NT2/D1 (cell line): ENCODE data around the gene ABCA1.

Experiments
- DNase-seq: peaks from one replicate; pipeline ENCODE4 v3.0.0-alpha.2; 2011; ENCODE audit warnings: low read depth, low spot score
- H3K27me3 ChIP-seq: 2 replicates; pipeline ENCODE4 v1.6.0; 2011; ENCODE audit warnings: mild to moderate bottlenecking; ENCODE audit not compliant: insufficient read length, insufficient read depth
- H3K36me3 ChIP-seq: 2 replicates; pipeline ENCODE4 v1.6.1; 2011; ENCODE audit warnings: mild to moderate bottlenecking, low read length, mixed read lengths; ENCODE audit not compliant: insufficient read depth, insufficient read length
- H3K4me1 ChIP-seq: 2 replicates; pipeline ENCODE4 v1.5.1; 2011; ENCODE audit not compliant: insufficient read depth, insufficient read length
- H3K4me3 ChIP-seq: 2 replicates; pipeline ENCODE4 v1.5.1; 2011; ENCODE audit warnings: low read depth; ENCODE audit not compliant: insufficient read length
- H3K9ac ChIP-seq: 2 replicates; pipeline ENCODE4 v1.6.0; 2011; ENCODE audit warnings: low read depth; ENCODE audit not compliant: insufficient read length
- H3K9me3 ChIP-seq: 2 replicates; pipeline ENCODE4 v1.5.1; 2011; ENCODE audit warnings: mild to moderate bottlenecking, low read length; ENCODE audit not compliant: insufficient read depth
- SUZ12 ChIP-seq: IDR thresholded peaks from 2 replicates; pipeline ENCODE4 v1.6.1; 2011; ENCODE audit not compliant: insufficient read length, insufficient read depth; ENCODE audit errors: extremely low read depth
- YY1 ChIP-seq: IDR thresholded peaks from 2 replicates; pipeline ENCODE4 v1.6.1; 2011; ENCODE audit not compliant: insufficient read length, insufficient read depth
- ZNF274 ChIP-seq: IDR thresholded peaks from 2 replicates; pipeline ENCODE4 v1.6.1; 2011; ENCODE audit warnings: mild to moderate bottlenecking, low read depth, low read length

ABCA1 gene

GRCh38 chr9:104767507-104767906 is 160.4 kb downstream of the ABCA1 start:
- no peak for DNase-seq
- no peaks in the 10 kb centered on the region for H3K9me3 ChIP-seq
- TF ChIP-seq ZNF274 = no peak
- no peak for TF ChIP-seq SUZ12
- no peak for TF ChIP-seq YY1
- H3K9ac ChIP-seq = no peak overlapping the region
- H3K4me3 ChIP-seq = no peak overlapping the region
- H3K4me1 ChIP-seq = no peaks in the 10 kb centered on the region
- peaks cover 3% of the 10 kb centered on the region for H3K27me3 ChIP-seq
- no peaks in the 10 kb centered on the region for H3K36me3 ChIP-seq

GRCh38 chr9:104766025-104766424 is 161.9 kb downstream of the ABCA1 start:
- H3K36me3 ChIP-seq = no peaks in the 10 kb centered on the region
- no peak for TF ChIP-seq YY1
- DNase-seq = no peak
- peaks cover 3% of the 10 kb centered on the region for H3K27me3 ChIP-seq
- H3K9me3 ChIP-seq = no peaks in the 10 kb centered on the region
- H3K4me3 ChIP-seq = no peak overlapping the region
- H3K9ac ChIP-seq = no peak overlapping the region
- no peaks in the 10 kb centered on the region for H3K4me1 ChIP-seq

DNA sequence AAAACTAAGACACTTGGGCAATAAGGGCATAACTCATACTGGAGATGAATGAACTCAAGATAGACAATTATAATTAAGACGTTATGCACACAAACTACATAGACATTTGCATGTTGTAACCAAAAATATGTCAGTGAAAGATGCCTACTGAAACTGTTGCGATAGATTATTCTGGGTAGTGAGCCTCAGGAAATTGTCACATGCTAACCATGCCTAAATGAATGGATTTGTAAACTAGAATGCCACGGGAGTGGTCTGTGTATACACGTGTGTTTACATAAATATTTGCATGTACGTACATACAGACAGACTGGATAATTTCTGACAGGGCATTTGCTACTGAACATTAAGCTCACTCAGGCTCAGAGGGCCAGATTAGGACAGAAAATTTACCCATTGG is 162.8 kb downstream of the ABCA1 start:
- H3K4me1 ChIP-seq = no peaks in the 10 kb centered on the region
- H3K9ac ChIP-seq = no peak overlapping the region
- no peaks in the 10 kb centered on the region for H3K36me3 ChIP-seq
- H3K9me3 ChIP-seq = no peaks in the 10 kb centered on the region
- TF ChIP-seq SUZ12 (no peak), YY1 (no peak), ZNF274 (no peak)
- no peak for DNase-seq
- H3K27me3 ChIP-seq = peaks cover 3% of the 10 kb centered on the region
- no peak overlapping the region for H3K4me3 ChIP-seq

- DNase-seq = no peak
These were observed 169.0 kb downstream of the ABCA1 start for GRCh38 chr9:104758974-104759373.

DNA sequence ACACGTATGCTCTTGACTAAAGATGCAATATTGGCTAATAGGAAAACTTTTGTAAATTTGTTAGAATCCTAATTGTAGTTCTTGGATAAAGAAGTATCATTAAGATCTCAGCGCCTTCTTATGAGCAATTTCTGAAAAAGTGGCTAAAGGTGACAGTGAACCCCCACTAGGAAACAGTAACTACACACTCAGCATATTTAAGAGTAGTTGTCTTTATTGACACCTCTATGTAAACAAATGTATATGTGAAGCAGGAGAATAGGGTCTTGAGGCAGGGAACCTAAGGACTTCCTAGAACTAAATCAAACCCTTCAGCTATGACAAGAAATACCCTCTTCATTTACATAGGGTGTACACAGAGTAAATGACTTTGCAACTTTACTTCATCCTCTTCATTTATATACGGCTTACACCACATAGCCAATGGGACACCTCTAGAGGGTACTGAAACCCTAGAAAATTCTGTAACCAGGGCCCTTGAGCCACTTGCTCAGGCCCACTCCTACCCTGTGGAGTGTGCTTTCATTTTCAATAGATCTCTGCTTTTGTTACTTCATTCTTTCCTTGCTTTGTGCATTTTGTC is 177.7 kb downstream of the ABCA1 start:
- H3K4me1 ChIP-seq = no peaks in the 10 kb centered on the region
- no peaks in the 10 kb centered on the region for H3K27me3 ChIP-seq
- no peak overlapping the region for H3K4me3 ChIP-seq
- peaks cover 22% of the 10 kb centered on the region for H3K36me3 ChIP-seq
- DNase-seq = no peak
- no peak for TF ChIP-seq SUZ12
- no peak for TF ChIP-seq YY1
- no peak for TF ChIP-seq ZNF274
- no peak overlapping the region for H3K9ac ChIP-seq
- H3K9me3 ChIP-seq = no peaks in the 10 kb centered on the region

More at GRCh38 chr9:104758974-104759373, 169.0 kb downstream of the ABCA1 start:
- H3K9me3 ChIP-seq = no peaks in the 10 kb centered on the region
- H3K36me3 ChIP-seq = peaks cover 4% of the 10 kb centered on the region
- H3K4me3 ChIP-seq = no peak overlapping the region
- TF ChIP-seq SUZ12 = no peak
- no peak for TF ChIP-seq ZNF274
- TF ChIP-seq YY1 = no peak
- no peaks in the 10 kb centered on the region for H3K27me3 ChIP-seq
- H3K4me1 ChIP-seq = no peaks in the 10 kb centered on the region
- H3K9ac ChIP-seq = no peak overlapping the region

DNA sequence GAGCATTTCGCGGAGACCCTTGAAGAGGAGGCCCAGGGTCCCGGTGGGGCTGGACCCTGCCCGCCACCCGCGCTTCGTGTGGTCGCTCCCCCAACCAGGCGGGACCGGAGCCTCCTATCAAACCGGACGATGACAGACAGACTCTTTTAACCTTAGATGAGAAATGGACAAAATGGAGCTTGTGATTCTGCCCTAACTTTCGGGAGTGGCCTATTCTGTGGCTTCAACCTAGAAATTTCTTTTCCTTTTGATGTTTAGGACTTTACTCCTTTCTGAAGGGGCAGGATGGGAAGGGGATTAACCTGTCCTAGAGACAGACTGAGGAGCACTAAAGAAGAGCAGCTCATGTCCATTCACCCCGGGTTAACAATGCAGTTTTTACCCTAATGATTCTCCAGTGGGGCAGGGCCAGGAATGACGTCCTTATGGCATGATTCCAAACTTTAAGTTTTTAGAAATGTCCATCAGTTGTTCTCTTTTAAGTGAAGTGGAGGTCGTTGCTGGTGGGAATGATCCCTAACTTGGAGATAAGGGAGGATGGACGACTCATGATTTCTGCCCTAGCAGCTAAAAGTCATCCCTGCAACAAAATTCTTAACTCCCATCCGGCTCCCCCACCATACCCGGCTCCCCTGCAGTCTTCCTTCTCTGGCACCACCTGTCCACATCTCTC is 179.5 kb downstream of the ABCA1 start:
- no peaks in the 10 kb centered on the region for H3K27me3 ChIP-seq
- TF ChIP-seq YY1 (no peak), ZNF274 (no peak), SUZ12 (no peak)
- H3K4me1 ChIP-seq = no peaks in the 10 kb centered on the region
- H3K36me3 ChIP-seq = peaks cover 22% of the 10 kb centered on the region
- no peak for DNase-seq
- H3K4me3 ChIP-seq = peak overlapping the region; percentile 77
- peak overlapping the region; percentile 85 for H3K9ac ChIP-seq
- H3K9me3 ChIP-seq = no peaks in the 10 kb centered on the region

DNA sequence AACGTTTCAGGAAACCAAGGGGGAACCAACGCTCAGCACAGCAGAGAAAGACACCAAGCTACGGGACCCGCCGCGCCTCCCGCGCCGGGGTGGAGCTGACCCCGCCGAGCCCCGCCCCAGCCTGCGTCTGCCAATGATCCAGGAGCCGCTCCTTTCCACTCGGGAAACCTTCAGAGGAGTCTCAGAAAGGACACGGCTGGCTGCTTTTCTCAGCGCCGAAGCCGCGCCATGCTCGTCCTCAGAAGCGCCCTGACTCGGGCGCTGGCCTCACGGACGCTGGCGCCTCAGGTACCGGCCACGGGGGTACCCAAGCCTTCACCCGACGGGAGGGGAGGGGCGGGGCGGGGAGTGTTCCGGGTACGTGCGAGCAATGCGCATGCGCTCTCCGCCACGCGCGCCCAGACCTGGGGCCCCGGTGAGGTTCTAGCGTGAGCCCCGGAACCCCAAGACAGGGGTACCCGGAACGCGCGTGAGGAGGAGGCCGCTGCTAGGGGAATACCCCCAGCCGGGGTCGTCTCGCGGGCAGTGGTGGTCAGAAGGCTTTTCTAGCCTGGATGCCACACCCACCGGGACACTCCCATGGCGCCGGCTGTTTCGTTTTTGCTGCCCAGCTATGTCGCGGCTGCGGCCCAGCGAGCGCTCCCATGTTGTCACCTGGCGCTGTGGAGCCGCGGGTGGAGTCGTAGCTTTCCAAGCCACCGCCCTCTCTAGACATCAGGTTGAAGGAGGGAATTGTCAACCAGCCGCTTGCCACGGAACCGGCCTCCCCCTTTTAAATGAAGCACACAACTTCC is 180.2 kb downstream of the ABCA1 start, which contains the start of gene NIPSNAP3A:
Gene NIPSNAP3A, plus strand, starts transcription at position 119 of the 794 bp plus-strand sequence. Its CDS starts 110 bp downstream, at position 229.
- H3K27me3 ChIP-seq = no peaks in the 10 kb centered on the region
- H3K4me1 ChIP-seq = no peaks in the 10 kb centered on the region
- DNase-seq = peak; percentile 44
- TF ChIP-seq YY1 (no peak), ZNF274 (no peak), SUZ12 (no peak)
- H3K9me3 ChIP-seq = no peaks in the 10 kb centered on the region
- peak within 1 kb of the TSS; percentile 85 for H3K9ac ChIP-seq
- peak within 1 kb of the TSS; percentile 77 for H3K4me3 ChIP-seq
- peaks cover 17% of the 10 kb centered on the region for H3K36me3 ChIP-seq
